Urinary bladder (tissue), 4 donors: ENCODE measurements around the gene ZACN. TPM values are rescaled to one million over a fixed set of nuclear protein-coding genes. Genes with fewer than 3 reads are reported as not detected.
"Not testable (repeated sequence)": the region's sequence is repeated elsewhere in the genome, so short reads cannot be mapped to it uniquely, and the experiment has no call there.

Source experiments
- DNase-seq: peaks from one replicate; pipeline ENCODE4 v3.0.0-alpha.2; 2015; ENCODE audit errors: extremely low spot score
- H3K27ac ChIP-seq: one replicate; pipeline ENCODE4 v1.5.1; 2013; ENCODE audit warnings: low read depth, mild to moderate bottlenecking, moderate library complexity
- H3K36me3 ChIP-seq: one replicate; pipeline ENCODE4 v1.6.1; 2013; ENCODE audit warnings: mild to moderate bottlenecking, moderate library complexity; ENCODE audit not compliant: insufficient read depth
- H3K4me1 ChIP-seq: one replicate; pipeline ENCODE4 v1.6.1; 2013; ENCODE audit warnings: mild to moderate bottlenecking, moderate library complexity; ENCODE audit not compliant: insufficient read depth
- H3K4me3 ChIP-seq: one replicate; pipeline ENCODE4 v1.5.1; 2013; ENCODE audit warnings: low read depth, low read length
- WGBS: extraction: QIAGEN DNeasy Blood & Tissue Kit; methylation state at CpG from one replicate; pipeline ENCODE4 v1.1.7; 2013; 5-methylcytosine and 5-hydroxymethylcytosine counted together
- polyA plus RNA-seq: library from polyadenylated mRNA; stranded (reverse); fragments of 200-250 nt; gene quantifications from one replicate; pipeline ENCODE4 v1.2.3, GENCODE V29; 2013
- total RNA-seq: library from RNA; depleted of rRNA; stranded (reverse); fragments of >200 nt; gene quantifications from one replicate; pipeline ENCODE4 v1.2.3, GENCODE V29; 2014
- donor health status: healthy with polysubstance abuse.
- donor health status: healthy.

Gene ZACN
- total RNA-seq (not detected), polyA plus RNA-seq (2.2 TPM)

DNA sequence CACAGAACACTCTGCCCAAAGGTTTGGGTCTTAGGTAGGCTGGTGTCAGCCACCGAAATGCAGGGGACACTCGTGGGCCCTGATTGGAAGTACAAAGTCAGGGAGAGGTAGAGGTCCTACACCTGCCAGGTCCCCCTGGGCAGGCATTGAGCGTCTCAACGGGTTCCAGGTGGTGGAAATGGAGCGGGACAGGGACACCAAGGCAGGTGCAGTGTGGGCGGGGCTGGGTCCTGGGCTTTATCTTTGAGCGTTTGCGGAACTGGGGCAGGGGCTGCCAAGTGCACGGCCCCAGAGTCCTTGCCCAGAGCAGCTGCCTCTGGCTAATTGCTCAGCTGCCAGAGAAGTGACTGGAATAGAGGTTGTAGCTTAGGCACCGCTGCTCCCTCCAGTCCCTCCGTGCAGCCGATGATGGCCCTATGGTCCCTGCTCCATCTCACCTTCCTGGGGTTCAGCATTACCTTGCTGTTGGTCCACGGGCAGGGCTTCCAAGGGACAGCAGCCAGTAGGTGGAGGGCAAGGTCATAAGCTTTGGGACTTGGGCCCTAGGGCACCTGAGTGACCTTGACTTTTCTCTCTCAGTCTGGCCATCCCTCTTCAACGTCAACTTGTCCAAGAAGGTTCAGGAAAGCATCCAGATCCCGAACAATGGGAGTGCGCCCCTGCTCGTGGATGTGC lies at the start of gene ZACN:
TSS of gene ZACN (plus strand) at position 323 of the 675 bp plus-strand sequence. CDS start at position 406, 83 bp downstream.
- H3K4me3 ChIP-seq = no peak within 1 kb of the TSS
- no peaks in the 10 kb centered on the region for H3K36me3 ChIP-seq
- H3K27ac ChIP-seq = no peak within 1 kb of the TSS
- 68% methylated on average over 17 of the region's 17 CpGs for WGBS
- no peaks in the 10 kb centered on the region for H3K4me1 ChIP-seq
- DNase-seq = no peak

DNA sequence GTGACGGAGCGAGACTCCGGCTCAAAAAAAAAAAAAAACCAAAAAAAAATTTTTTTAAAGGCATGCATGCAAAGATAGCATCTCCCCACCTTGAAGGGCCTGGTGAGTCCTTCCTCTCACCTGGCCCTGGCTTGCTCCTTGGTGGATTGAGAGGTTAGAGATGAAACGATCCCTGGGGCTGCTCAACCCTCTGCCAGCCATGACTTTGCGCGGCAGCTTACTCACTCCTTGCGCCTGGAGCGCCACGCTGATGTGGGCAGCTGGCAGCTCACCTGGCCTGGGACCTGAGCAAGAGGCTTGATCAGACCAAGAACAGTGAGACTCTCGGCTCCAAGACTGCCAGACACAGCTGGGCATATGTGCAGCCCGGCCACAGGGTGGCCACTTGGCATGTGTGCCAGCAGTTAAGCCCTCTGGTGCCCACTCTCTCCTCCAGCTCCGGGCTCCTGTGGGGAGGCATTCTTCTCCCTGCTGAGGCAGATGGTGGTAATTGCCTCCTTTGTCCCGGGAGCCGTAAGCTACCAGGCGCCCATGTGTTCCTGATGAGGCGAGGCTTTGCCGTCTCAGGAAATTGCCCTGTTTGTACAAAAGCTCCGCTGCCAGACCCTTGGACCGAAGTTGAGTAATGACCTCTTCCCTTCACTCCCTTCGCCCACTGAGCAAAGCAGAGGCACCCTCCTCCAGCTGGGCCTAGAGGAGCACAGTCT lies 46.8 kb upstream of the ZACN start:
- Histone ChIP-seq H3K27ac (no peak overlapping the region), H3K4me3 (no peak overlapping the region), H3K4me1 (no peaks in the 10 kb centered on the region), H3K36me3 (no peaks in the 10 kb centered on the region)
- WGBS = 87% methylated on average over 20 of the region's 20 CpGs
- no peak for DNase-seq

DNA sequence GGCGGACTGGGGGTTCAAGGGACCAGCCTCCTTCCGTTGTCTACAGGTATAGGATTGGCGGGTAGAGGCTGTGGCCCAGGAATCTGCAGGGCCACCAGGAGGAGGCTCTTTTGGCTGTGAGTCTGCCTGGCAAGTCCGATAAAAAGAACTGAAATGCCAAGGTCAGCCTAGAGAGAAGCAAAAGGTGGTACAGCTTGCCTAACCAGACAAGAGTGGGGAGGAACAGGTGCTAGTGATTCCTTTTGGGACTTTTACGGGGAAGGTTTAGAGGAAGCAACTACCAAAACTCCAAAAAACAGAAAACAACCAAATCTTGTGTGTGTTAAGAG lies 46.2 kb upstream of the ZACN start:
- H3K27ac ChIP-seq = no peak overlapping the region
- H3K36me3 ChIP-seq = no peaks in the 10 kb centered on the region
- no peaks in the 10 kb centered on the region for H3K4me1 ChIP-seq
- no peak for DNase-seq
- H3K4me3 ChIP-seq = no peak overlapping the region
- WGBS = 96% methylated on average over 5 of the region's 5 CpGs

DNA sequence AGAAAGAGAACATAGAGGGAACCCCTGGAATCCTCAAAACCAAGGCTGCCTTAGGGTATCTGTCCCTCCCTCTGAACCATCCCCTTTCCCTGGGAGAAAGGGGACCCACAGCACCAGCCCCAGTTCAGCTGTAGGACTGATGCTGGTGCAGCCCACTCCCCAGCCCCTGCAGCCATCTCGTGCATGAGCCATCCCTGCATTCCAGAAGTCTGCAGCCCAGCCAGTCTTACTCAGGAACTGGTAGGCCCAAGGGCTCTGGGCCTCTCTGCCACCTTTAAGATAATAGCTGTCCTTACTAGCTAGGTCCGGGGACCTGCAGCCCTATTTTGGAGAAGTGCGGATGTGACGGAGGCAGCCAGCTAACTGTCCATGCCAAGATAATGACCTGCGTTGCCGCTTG lies 45.8 kb upstream of the ZACN start:
- Histone ChIP-seq H3K4me3 (no peak overlapping the region), H3K36me3 (no peaks in the 10 kb centered on the region), H3K27ac (no peak overlapping the region), H3K4me1 (no peaks in the 10 kb centered on the region)
- 97% methylated on average over 6 of the region's 6 CpGs for WGBS
- no peak for DNase-seq

DNA sequence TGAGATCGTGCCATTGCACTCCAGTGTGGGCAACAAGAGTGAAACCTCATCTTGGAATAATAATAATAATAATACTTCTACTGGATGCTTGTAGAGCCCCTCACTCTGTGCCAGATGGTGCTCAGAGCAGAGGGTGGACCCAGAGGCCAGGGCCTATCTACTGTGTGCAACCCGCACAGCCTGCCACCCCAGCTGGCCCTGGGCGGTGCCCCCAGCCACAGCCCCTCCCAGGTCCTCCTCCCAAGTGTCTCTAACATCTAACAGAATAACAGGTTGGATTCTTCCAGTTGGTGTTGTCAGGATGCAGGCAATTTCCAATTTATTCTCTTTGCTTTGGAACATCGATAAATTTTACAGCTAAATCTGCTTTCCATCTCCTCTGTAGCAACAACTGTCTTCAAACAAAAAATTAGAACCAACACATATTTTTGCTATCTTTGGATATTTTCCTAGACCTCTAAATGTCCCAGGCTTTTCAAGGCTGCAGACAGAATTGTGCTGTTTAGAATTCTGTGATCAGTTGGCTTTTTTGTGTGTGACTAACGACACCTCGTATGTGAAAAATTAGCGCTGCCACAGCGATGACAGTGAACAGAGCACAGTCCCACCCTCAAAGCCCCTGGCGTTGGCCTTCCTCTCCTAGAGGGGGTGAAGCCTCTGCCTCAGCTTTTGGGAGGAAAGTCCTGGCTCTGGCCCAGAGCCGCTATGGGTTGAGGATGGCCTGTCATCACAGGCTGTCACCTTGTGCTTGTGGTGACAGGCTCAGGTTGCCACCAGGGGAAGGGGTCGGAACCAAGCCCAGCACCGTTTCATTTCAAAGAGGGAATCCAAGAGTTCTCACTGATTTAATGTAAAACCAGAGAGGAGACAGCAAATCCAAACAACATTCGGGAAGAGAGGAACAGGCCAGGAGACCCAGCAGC lies 44.3 kb upstream of the ZACN start:
- Histone ChIP-seq H3K36me3 (no peaks in the 10 kb centered on the region), H3K27ac (no peak overlapping the region)

DNA sequence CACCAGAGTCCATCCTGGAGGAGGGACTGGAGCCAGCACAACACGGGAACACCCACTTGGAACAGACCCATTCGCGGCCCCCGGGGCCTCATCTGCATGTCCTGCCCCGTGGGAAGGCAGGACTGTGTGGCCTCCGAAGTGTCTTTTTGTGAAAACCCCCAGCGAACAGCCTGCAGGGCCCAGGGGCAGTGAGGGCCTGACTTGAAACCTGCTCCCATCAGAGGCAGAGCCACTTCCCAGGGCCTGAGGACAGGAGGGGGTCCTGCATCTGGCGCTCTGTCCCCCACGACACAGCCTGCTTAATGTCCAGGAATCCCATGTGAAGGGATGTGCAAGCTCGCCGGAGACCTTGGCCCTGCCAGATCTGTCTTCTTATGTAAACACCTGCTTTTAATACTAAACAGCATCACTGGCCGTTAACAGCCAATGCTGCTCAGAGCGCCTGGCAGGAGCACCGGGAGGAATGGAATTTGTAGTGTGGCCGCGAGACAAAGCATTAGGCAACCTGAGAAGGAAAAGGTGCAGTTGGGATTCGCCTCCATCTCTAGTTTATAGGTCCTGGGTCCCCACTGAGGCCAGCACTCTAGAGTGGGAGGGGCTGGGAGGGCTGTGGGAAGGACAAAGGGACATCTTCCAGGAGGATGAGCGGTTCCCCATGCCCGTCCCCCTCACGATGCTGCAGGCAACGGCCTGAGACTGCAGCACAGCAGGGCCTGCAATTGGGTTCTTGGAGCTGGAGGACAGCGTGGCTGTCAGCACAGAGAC lies 42.3 kb upstream of the ZACN start:
- WGBS = 29% methylated on average over 22 of the region's 22 CpGs
- peaks cover 7% of the 10 kb centered on the region for H3K36me3 ChIP-seq
- no peaks in the 10 kb centered on the region for H3K4me1 ChIP-seq
- H3K4me3 ChIP-seq = no peak overlapping the region
- no peak for DNase-seq
- no peak overlapping the region for H3K27ac ChIP-seq

More for the DNA sequence above, 44.3 kb upstream of the ZACN start:
- Histone ChIP-seq H3K4me1 (no peaks in the 10 kb centered on the region), H3K4me3 (no peak overlapping the region)
- DNase-seq = no peak
- WGBS = 47% methylated on average over 13 of the region's 13 CpGs

DNA sequence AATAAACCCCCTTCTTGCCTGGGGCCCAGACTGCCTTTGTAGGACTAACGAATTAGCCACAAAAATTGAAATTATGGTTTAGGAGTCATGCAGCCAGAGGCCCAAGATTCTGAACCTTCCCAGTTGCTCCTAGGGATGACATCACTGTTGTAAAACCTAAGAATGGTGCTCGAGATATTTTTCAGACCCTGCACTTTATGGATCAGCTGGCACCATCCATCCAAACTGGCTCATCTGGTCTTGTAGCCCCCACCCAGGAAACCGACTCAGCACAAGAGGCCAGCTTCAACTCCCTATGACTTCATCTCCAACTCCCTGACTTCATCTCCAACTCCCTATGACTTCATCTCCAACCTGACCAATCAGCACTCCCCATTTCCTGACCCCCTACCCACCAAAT lies 40.9 kb upstream of the ZACN start:
- Histone ChIP-seq H3K4me3 (no peak overlapping the region), H3K27ac (no peak overlapping the region), H3K36me3 (peaks cover 7% of the 10 kb centered on the region), H3K4me1 (no peaks in the 10 kb centered on the region)
- 63% methylated on average over 3 of the region's 3 CpGs for WGBS
- no peak for DNase-seq

DNA sequence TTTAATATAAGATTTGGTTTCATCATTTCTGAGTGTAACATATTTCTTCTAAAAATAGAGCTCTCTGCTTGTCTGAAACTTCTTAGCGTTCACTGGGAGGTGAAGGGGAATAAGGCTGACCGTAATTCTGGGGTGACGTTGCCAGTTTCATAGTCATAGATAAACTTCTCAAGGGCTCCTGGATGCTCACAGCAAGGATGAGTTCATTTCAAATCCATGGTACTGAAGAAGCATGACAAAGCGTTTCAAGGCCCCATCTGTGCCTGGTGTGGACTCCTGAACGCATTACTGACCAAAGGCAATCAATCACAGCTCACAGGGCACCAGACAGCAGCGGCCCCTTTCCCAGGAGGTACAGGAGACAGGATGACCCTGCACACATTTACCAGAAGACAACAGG lies 39.9 kb upstream of the ZACN start:
- Histone ChIP-seq H3K4me1 (no peaks in the 10 kb centered on the region), H3K27ac (no peak overlapping the region), H3K36me3 (peaks cover 7% of the 10 kb centered on the region), H3K4me3 (no peak overlapping the region)
- no peak for DNase-seq
- 65% methylated on average over 6 of the region's 6 CpGs for WGBS

DNA sequence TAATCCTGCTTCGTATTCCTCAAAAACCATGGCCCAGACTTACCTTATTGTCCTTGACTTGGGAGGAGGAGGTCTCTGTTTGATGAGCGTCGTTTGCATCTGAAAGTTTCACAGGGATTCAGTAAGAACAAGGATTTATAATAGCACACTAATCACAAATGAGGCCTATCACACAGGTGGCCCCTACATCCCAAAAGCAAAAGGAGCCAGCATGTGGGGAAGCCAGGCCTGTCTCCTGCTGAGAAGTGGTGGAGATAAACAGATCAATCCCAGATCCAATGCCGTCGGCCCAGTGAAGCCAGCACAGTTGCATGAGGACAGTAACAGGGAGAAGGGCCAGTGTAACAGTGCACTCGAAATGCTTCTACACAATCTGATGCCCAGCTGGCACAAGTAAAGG lies 38.6 kb upstream of the ZACN start:
- 79% methylated on average over 6 of the region's 6 CpGs for WGBS
- H3K4me1 ChIP-seq = no peaks in the 10 kb centered on the region

DNA sequence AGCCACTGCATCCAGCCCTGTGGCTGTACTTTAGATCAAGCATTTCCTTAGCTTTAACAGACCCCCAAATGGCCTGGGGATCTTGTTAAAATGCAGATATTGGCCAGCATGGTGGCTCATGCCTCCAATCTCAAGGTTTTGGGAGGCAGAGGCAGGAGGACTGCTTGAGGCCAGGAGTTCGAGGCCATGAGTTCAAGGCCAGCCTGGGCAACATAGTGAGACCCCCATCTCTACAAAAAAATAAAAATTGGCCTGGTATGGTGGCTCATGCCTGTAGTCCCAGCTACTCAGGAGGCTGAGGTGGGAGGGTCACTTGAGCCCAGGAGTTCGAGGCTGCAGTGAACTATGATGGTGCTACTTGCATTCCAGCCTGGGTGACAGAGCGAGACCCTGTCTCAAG lies 36.1 kb upstream of the ZACN start:
- H3K4me1 ChIP-seq, H3K36me3 ChIP-seq, H3K4me3 ChIP-seq, H3K27ac ChIP-seq, DNase-seq: not testable (repeated sequence)
- whole genome bisulfite sequencing = 99% methylated on average over 3 of the region's 3 CpGs

More for the DNA sequence above, 38.6 kb upstream of the ZACN start:
- DNase-seq = no peak
- H3K4me3 ChIP-seq = no peak overlapping the region
- no peak overlapping the region for H3K27ac ChIP-seq
- peaks cover 7% of the 10 kb centered on the region for H3K36me3 ChIP-seq

DNA sequence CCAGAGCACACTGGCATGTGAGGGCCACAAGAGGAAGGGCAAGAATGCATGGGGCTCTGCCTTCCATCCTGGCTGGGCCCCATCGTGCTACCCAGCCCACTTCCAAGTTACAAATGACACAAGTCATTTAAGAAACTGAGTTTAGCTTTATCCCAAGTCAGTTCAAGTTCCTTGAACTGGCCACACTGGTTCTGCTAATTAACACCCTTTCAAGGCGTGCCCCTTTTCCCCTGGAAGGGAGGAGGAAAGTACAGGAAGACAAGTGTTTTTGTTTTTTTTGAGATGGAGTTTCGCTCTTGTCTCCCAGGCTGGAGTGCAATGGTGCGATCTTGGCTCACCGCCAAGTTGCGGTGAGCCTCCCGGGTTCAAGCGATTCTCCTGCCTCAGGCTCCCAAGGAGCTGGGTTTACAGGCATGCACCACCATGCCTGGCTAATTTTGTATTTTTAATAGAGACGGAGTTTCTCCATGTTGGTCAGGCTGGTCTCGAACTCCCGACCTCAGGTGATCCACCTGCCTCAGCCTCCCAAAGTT lies 34.4 kb upstream of the ZACN start:
- DNase-seq, H3K4me1 ChIP-seq, H3K4me3 ChIP-seq, H3K27ac ChIP-seq, H3K36me3 ChIP-seq: not testable (repeated sequence)
- 84% methylated on average over 11 of the region's 11 CpGs for WGBS

DNA sequence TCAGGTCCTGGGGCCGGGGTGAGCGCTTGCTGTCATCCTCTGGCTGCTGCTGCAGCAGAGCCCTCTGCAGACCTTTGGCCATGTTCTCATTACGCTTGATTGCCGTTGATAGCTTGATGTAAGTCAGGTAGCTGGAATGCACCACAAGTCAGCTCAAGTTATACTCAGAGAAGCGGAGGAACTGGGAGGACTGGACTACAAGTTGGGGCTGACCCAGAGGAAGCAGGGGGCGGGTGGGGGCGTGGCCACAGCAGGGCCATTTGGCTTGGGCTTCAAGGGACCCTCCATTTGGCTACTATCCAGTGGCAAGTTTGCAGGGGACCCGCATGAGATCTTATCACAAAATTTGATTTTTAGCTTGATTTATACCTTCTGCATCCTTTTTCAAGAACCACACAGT lies 32.9 kb upstream of the ZACN start:
- no peak overlapping the region for H3K4me3 ChIP-seq
- H3K27ac ChIP-seq = no peak overlapping the region
- H3K4me1 ChIP-seq = no peaks in the 10 kb centered on the region
- 82% methylated on average over 8 of the region's 8 CpGs for WGBS
- peaks cover 6% of the 10 kb centered on the region for H3K36me3 ChIP-seq
- peak; percentile 47 for DNase-seq

DNA sequence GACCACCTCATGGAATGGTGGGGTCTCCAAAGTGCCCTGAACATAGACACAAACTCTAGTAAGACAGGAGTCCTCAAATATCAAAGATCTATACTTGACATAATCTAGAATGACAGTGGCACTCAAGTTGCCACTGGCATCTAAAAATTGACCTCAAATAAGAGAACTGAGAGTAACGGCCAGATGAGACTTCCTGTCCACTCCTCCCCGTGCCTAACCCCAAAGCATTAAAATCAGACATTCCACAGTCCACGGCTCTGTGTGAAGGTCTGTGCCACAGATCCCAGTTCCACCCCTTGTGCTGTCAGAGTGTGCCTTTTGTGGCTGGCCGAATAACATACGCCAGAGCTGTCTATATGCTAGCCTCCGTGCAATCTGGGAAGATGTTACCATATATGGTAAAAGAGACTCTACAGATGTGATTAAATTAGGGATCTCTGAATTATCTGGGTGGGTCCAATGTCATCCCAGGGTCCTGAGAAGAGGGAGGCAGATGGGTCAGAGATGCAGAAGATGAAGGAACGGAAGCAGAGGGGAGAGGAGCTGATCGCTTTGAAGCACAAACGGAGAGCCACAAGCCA lies 30.9 kb upstream of the ZACN start:
- 78% methylated on average over 9 of the region's 9 CpGs for WGBS
- no peak overlapping the region for H3K27ac ChIP-seq
- peaks cover 2% of the 10 kb centered on the region for H3K36me3 ChIP-seq
- DNase-seq = no peak
- no peaks in the 10 kb centered on the region for H3K4me1 ChIP-seq
- no peak overlapping the region for H3K4me3 ChIP-seq
